Mesodermal cell (in vitro differentiated cells): ENCODE results near the gene RBM33. TPM values are rescaled to one million over a fixed set of nuclear protein-coding genes. Genes with fewer than 3 reads are reported as not detected.

Source experiments
- H3K27ac ChIP-seq: 2 replicates; pipeline ENCODE4 v1.7.0; 2013; ENCODE audit warnings: mild to moderate bottlenecking, low read depth, low read length, moderate library complexity; ENCODE audit not compliant: severe bottlenecking
- H3K36me3 ChIP-seq: 2 replicates; pipeline ENCODE4 v1.7.1; 2013; ENCODE audit warnings: mild to moderate bottlenecking, low read length, moderate library complexity; ENCODE audit not compliant: control insufficient read depth, insufficient read depth
- H3K4me1 ChIP-seq: one replicate; pipeline ENCODE4 v1.7.1; 2013; ENCODE audit warnings: mild to moderate bottlenecking, low read length; ENCODE audit not compliant: insufficient read depth, control insufficient read depth, poor library complexity, severe bottlenecking
- H3K4me3 ChIP-seq: 2 replicates; pipeline ENCODE4 v1.7.0; 2013; ENCODE audit warnings: low read length, control low read depth, mild to moderate bottlenecking; ENCODE audit not compliant: insufficient read depth, poor library complexity, severe bottlenecking; ENCODE audit errors: extremely low read depth
- H3K9me3 ChIP-seq: 2 replicates; pipeline ENCODE4 v1.7.1; 2013; ENCODE audit warnings: mild to moderate bottlenecking, low read length, moderate library complexity; ENCODE audit not compliant: control insufficient read depth
- WGBS, 2 experiments: methylation state at CpG; one replicate each; pipeline ENCODE4 v1.1.5; 2013; ENCODE audit warnings: missing lambda C conversion rate in 2 of 2; ENCODE audit not compliant: insufficient coverage in 2 of 2; 5-methylcytosine and 5-hydroxymethylcytosine counted together
- polyA plus RNA-seq, 2 experiments: library from polyadenylated mRNA; stranded (reverse); fragments of 50-300 nt; gene quantifications; one replicate each; pipeline ENCODE4 v1.2.3, GENCODE V29; 2013

Gene RBM33
- 43.1 TPM for polyA plus RNA-seq (2013, experiment 1 of 2)
- 32.3 TPM for polyA plus RNA-seq (2013, experiment 2 of 2)

- Histone ChIP-seq H3K4me3 (peak within 1 kb of the TSS; percentile 98), H3K9me3 (peaks cover 26% of the 10 kb centered on the region), H3K27ac (peak within 1 kb of the TSS; percentile 95), H3K4me1 (no peaks in the 10 kb centered on the region), H3K36me3 (peaks cover 60% of the 10 kb centered on the region)
- WGBS, 2 experiments = 0 to 1% methylated on average over 74 to 76 of the region's 85 CpGs
Observed at GRCh38 chr7:155644178-155644970, at the start of gene RBM33. TSS of gene RBM33 (plus strand) at chr7:155644661. CDS start at chr7:155644877, 216 bp downstream.

- H3K4me3 ChIP-seq = no peak overlapping the region
- H3K27ac ChIP-seq = no peak overlapping the region
- WGBS, 2 experiments = 48 to 67% methylated on average over 1 to 3 of the region's 3 CpGs
- peaks cover 6% of the 10 kb centered on the region for H3K4me1 ChIP-seq
- H3K9me3 ChIP-seq = no peaks in the 10 kb centered on the region
- H3K36me3 ChIP-seq = no peaks in the 10 kb centered on the region
Observed at GRCh38 chr7:155594961-155595366, 49.5 kb upstream of the RBM33 start.

GRCh38 chr7:155597753-155598140 is 46.7 kb upstream of the RBM33 start:
- whole genome bisulfite sequencing, 2 experiments = no CpG with 5 or more reads among the region's 1 CpG
- Histone ChIP-seq H3K9me3 (no peaks in the 10 kb centered on the region), H3K4me3 (no peak overlapping the region), H3K27ac (no peak overlapping the region), H3K4me1 (no peaks in the 10 kb centered on the region), H3K36me3 (no peaks in the 10 kb centered on the region)

- Histone ChIP-seq H3K36me3 (no peaks in the 10 kb centered on the region), H3K4me3 (no peak overlapping the region), H3K27ac (no peak overlapping the region), H3K4me1 (no peaks in the 10 kb centered on the region), H3K9me3 (no peaks in the 10 kb centered on the region)
- 0 to 13% methylated on average over 6 to 9 of the region's 12 CpGs for WGBS, 2 experiments
Observed at GRCh38 chr7:155598810-155599210, 45.7 kb upstream of the RBM33 start.

- Histone ChIP-seq H3K9me3 (no peaks in the 10 kb centered on the region), H3K4me1 (no peaks in the 10 kb centered on the region), H3K4me3 (no peak overlapping the region), H3K27ac (no peak overlapping the region), H3K36me3 (no peaks in the 10 kb centered on the region)
- WGBS, 2 experiments = 94 to 95% methylated on average over 23 to 24 of the region's 24 CpGs
Observed at GRCh38 chr7:155602156-155602555, 42.3 kb upstream of the RBM33 start.

GRCh38 chr7:155602750-155603149 is 41.7 kb upstream of the RBM33 start:
- Histone ChIP-seq H3K4me3 (no peak overlapping the region), H3K4me1 (no peaks in the 10 kb centered on the region), H3K9me3 (no peaks in the 10 kb centered on the region), H3K27ac (no peak overlapping the region), H3K36me3 (no peaks in the 10 kb centered on the region)
- WGBS, 2 experiments = 79 to 86% methylated on average over 5 to 6 of the region's 7 CpGs

- no peaks in the 10 kb centered on the region for H3K4me1 ChIP-seq
- 79 to 81% methylated on average over 19 of the region's 19 CpGs for WGBS, 2 experiments
- H3K9me3 ChIP-seq = no peaks in the 10 kb centered on the region
Observed at GRCh38 chr7:155603205-155603857, 41.1 kb upstream of the RBM33 start.

GRCh38 chr7:155603858-155604503 is 40.5 kb upstream of the RBM33 start:
- Histone ChIP-seq H3K27ac (no peak overlapping the region), H3K4me3 (no peak overlapping the region), H3K9me3 (no peaks in the 10 kb centered on the region), H3K4me1 (no peaks in the 10 kb centered on the region), H3K36me3 (no peaks in the 10 kb centered on the region)
- WGBS, 2 experiments = 92 to 96% methylated on average over 14 to 16 of the region's 18 CpGs

More at GRCh38 chr7:155603205-155603857, 41.1 kb upstream of the RBM33 start:
- Histone ChIP-seq H3K4me3 (no peak overlapping the region), H3K36me3 (no peaks in the 10 kb centered on the region), H3K27ac (no peak overlapping the region)

- no peaks in the 10 kb centered on the region for H3K4me1 ChIP-seq
- WGBS, 2 experiments = 70 to 78% methylated on average over 2 to 3 of the region's 8 CpGs
Observed at GRCh38 chr7:155604504-155604997, 39.9 kb upstream of the RBM33 start.

GRCh38 chr7:155609185-155609584 is 35.3 kb upstream of the RBM33 start:
- WGBS, 2 experiments = 88 to 94% methylated on average over 8 of the region's 12 CpGs
- Histone ChIP-seq H3K4me1 (no peaks in the 10 kb centered on the region), H3K9me3 (no peaks in the 10 kb centered on the region), H3K36me3 (no peaks in the 10 kb centered on the region), H3K27ac (no peak overlapping the region), H3K4me3 (no peak overlapping the region)

More at GRCh38 chr7:155604504-155604997, 39.9 kb upstream of the RBM33 start:
- Histone ChIP-seq H3K36me3 (no peaks in the 10 kb centered on the region), H3K4me3 (no peak overlapping the region), H3K27ac (no peak overlapping the region), H3K9me3 (no peaks in the 10 kb centered on the region)
